HG03457 (cell line): ENCODE data around the gene H2BK1.

Source experiments
- ATAC-seq: cut with Tn5 transposase; IDR thresholded peaks from one replicate; pipeline ENCODE4 v1.9.1; 2021; ENCODE audit warnings: moderate number of reproducible peaks; ENCODE audit not compliant: unreplicated experiment

Gene H2BK1

DNA sequence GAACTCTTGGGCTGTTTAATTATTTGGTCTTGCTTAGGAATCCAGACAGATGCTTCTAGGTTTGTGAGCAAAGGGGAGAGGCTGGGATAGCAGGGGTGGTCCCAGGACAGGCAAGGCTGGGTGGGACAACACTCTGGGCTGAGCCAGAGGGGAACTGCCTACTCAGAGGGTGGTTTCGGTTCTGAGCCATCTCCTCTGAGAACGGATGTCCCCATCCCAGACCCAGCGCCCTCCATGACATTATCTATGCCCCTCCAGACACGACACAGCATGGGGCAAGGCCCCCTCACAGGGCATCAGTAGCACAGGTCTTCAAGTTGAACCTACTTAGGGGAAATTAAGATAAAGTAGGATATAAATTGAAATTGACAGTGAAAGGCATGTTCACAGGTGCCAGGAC lies 30.3 kb downstream of the H2BK1 start:
- no peak for ATAC-seq

DNA sequence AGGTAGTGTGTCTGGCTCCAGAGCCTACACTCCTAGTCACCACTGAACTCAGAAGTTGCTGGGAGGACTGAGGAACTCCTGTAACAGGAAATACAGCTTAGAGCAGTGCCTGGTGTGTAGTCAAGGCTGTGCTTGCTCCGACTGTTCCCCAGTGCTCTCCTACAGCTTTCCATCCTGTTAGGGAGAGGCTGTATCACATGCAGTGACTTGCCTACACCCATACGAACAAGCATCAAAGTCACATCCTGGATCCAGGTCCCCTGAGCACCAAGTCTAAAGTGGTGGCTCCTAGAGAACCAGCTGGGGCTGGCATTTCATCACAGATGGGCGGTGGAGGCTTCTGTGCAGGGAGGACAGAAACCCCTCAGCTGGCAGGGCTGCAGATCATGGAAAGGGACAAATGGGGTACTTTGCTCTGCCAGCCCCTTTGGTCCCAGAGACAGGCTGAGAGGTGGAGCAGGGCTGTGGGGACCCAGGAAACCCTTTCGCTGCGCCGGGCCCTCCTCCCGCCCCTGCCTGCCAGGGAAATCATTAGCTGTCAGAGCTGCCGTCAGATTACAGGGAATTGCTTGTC lies 30.9 kb downstream of the H2BK1 start:
- ATAC-seq = no peak

DNA sequence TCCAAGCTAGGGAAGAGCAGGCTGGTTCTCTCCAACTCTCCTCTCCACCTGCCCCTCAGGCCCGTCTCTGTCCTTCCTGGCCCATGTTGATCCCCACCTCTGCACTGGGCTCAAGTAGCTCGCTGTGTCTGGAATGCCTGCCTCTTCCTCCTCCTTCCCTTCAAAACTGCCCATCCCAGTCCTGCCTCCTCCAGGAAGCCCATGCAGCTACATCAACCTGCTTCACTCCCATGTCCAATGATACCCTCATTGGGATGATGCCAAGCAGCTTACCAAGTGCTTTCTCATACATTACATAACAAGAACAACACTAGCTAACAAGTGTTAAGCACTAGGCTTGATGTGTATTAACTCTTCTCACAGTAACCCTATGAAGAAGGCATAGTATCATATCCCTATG lies 31.5 kb downstream of the H2BK1 start:
- ATAC-seq = no peak

DNA sequence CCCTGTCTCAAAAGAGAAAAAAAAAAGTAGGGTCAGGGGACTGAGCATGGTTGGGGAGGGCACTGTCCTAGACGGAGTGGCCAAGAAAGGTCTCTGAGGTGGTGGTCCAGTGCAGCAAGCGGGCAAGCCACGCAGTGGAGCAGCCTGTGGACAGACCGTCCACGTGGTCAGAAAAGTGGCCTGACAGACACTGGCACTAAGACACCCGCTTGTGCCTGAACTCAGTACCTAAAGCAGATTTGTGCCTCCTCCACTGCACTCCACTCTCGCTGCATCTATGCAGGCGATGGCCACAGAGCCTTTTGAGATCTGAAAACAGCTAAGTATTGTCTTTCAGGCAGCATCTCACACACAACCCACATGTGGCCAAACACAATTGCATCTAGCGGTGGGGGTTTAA lies 32.1 kb downstream of the H2BK1 start:
- ATAC-seq = no peak

DNA sequence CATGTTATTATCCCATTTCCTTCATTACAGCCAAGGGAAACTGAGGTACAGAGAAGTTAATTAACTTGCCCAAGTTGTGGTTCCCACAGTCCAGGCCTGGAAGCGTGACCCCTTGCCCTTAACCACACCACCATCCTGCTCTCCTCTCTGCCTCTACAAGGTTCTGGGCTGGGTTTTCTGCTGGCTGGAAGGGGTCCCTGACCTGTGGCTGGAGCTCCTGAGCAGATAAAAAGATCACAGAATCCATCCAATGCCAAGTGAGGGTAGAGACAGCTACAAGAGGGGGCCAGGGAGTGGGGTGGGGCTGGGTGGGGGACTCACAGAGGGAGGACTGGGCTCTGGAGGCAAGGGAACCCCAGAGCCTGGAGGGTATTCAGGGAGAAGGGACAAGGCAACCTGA lies 33.0 kb downstream of the H2BK1 start:
- no peak for ATAC-seq

DNA sequence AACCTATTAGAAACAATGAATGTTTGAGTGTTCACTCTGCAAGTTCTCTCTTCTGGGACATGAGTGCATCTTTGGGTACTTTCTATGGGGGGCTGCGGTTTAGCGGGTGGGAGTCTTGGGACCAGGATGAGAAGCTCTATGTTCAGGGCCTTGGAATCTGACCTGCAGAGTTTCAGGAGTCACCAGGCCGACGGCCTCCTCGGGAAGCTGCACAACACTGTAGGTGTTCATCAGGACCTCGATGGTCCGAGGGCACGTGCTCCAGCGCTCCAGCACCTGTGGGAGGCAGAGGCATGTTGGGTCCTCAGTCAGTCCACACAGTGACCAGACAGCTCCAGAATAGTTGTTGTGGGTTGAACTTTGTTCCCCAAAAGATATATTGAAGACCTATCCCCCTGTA lies 33.9 kb downstream of the H2BK1 start:
- ATAC-seq = no peak

DNA sequence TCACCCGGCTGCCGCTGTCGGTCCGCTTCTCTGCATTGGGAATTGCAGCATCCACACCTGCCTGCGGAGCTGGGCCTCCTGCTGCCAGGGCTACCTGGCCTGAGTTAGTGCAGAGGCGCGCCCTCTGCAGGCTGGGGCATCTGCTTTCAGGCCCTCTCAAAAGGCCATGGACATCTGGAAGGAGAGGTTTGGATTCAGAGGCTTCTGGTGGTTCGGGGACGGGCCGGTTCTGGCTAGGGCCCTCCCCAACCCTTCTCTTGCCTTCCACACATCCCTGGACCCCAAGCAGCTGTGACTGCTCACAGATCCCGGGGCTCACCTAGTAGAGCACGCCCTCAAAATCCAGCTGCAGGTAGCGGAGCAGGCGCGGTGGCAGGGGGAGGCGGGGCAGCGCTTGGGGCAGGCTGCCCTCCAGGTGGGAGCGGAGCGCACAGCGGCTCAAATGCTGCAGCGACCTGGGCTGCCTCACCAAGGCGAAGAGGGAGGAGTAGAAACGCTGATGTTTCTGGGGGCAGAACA lies 34.4 kb downstream of the H2BK1 start:
- ATAC-seq = no peak

DNA sequence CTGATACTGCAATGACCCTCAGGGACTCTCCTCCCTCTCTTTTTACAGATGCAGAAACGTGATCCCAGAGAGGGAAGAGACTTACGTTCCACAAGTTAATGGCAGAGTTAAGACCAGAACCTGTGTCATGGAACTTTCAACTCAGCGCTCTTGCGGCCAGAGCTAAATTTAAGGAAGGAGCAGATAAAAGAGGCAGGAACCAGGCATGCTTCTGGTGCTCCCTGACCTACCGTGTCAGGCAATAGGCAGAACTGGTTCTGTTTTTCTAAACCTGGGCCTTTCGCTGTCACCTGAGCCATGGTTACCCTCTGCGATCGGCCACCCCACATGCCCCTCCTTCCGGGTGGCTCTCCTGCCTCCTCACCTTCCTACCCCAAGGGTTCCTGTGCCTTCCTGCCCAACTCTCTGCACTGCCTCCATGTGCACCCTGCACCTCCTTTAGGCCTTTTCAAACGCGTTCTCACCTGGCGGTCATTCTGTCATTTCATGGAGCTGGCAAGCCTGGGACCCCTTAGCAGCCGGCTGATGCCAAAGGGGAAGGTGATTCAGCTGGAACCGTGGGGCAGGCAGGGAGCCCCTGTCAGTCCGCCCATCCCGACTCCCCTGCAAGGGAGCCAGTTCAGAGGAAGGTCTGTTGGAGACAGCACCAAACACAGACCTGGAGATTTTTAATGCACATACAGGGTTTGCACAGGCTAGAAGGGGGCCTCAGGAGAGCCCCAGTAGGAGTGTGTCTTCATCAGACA lies 35.1 kb downstream of the H2BK1 start:
- ATAC-seq = no peak

DNA sequence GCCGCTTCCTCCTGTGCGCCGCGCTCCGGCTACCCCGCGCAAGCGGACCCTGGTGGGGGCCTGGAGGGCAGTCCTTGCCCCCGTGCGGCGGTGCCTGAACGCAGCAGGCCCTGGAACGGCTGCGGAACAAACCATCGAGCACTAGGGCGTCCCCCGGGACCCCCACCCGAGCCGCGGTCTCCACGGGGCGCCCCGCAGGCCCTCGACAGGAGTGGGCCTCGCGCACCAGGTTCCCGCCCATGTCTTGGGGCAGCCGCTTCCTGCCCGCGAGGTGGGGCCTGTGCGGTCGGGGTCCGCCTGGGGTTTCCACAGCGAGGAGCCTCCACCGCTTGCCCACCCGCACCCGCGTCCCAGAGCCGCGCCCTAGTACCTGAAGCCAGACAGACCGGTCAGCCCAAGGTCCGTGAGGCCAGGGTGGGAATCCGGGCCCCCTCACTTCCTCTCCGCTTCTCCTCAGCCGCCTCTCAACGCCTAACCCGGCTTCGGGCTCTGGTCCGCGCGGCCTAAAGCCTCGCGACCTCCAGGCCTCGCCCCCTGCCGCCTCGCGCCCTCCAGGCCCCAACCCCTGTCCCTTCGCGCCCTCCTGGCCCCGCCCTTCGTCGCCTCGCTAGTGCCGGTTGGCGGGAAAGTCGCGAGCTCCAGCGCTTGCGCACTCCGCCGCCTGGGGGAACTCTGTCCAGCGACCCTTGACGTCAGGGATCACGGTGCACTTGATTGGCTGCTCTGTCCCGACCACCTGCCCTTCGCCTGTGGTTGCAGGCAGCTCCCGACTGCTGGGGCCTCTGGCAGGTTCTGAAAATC lies 35.8 kb downstream of the H2BK1 start:
- ATAC-seq = no peak

DNA sequence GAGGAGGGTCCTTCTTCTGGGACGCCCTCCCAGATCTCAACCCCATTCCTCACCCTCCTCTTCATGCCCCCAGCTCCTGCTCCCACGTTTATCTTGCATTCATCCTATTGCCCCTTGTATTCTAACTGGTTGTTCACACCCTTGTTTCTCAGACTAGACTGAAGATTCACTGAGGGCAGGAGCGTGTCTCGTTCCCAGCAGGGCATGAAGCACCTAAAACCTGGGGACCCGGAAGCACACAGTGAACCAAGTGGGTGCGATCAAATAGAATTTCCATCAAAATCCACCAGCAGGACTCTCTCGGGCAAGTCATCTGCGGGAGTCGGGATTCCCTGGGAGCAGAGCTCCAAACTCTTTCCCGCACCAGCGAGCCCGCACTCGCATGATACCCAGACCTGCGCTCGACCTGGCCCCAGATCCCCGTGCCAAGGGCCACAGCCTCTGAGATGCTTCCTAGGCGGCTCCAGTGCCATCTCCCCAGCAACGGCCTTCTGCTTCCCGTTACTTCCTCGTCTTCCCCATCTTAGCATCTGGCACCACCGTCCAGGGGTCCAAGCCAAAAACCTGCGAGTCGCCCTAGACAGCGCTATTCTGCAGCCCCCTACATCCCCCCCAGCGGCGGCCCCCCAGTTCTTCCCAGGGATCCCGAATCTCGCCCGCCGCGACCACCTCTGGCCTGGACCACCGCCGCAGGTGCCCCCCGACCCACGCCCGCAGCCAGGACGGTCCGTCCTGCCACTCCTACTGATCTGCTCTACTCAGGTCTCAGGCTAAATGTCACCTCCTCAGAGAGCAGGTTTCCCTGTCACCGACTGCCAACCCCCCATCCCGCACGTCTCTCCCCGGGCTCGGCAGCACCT lies 36.7 kb downstream of the H2BK1 start:
- ATAC-seq = no peak

DNA sequence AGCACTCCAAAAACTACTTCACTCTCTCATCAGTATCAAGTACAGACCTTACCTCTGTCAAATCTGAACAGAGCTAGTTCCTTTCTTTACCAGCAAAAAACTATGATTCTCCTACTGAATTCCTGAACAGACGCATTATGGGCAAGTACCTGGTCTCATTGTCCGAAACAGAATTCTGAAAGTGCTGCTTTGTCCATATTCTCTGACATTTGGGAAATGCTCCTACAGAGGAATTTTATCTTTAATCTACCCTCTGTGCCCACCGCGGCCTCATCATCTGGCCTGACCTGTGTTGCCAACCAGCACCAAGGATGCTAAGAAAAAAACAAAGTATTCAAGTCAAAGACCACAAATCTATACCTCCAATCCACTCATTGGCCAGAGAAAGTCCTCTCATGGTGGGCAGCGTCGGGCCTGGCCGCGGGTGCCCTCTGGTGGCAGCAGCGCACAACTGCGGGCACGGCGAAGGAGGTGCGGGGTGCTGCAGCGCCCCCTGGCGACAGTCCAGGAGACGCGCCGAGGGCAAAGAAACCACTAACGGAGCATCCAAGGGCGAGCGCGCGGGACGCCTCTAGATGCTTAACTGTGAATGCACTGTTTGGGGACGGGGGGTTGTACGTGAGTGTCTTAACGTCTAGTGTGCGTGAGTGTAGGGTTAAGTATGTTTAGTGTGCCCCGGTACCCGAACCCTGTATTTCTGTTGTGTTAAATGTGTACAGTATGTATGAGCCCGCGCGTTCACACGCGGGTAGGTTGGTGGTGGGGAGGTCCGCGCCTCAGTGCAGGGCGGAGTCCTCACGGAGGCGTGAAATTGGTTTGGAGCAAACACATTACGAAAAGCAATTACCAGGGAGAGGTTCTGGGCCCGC lies 37.8 kb downstream of the H2BK1 start:
- ATAC-seq = no peak

DNA sequence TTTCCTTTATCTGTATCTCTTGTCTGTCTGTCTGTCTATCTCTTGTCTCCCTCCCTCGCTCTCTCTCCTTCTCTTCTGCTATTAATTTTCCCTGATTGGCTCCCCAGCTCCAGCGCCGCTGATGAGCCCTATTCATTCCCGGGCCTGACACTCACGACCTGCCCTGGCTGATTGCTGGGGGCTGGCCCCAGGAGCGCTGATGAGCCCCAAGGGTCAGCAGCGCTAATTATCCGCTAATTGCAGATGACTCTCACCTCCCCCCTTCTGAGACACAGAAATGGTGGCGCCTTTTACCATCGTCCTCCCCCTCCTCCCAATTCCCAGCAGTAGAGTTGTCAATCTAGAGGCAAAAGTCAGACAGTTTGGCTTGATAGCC lies 41.5 kb downstream of the H2BK1 start:
- no peak for ATAC-seq

DNA sequence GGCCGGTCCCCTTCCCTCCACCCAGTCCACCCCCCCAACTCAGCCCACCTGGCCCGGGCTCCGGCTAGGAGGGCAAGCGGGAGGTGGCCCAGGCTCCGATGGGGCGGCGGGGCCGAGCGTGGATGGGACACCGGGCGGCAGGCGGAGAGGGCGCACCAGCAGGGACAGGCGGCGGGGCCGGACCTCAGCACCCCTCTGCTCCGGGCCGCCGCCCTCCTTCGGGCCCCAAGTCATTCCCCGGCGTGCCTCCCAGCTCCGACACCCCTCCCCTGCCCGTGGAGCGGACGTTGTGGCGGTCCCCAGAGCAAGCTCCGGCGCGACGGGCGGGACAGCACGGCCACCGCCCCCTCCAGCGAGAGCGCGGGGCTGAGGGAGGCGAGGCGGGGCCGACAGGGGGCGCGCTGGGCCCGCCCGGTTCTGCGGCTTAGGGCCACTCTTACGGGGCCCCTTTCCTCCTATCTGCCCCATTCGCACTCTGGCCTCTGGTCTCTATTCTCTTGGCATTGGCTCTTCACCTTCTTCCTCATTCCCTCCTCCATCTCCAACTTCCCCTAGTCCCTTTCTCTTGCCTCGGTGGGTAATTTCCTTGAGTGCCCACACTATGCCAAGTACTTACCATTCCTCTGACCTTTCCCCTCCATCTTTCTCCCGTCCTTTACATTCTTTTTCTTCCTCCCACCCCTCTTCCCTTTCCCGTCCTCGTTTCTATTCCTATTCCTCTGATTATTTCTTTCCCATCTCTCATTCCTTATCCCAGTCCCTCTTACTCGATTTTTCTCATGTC lies 42.1 kb downstream of the H2BK1 start:
- no peak for ATAC-seq

DNA sequence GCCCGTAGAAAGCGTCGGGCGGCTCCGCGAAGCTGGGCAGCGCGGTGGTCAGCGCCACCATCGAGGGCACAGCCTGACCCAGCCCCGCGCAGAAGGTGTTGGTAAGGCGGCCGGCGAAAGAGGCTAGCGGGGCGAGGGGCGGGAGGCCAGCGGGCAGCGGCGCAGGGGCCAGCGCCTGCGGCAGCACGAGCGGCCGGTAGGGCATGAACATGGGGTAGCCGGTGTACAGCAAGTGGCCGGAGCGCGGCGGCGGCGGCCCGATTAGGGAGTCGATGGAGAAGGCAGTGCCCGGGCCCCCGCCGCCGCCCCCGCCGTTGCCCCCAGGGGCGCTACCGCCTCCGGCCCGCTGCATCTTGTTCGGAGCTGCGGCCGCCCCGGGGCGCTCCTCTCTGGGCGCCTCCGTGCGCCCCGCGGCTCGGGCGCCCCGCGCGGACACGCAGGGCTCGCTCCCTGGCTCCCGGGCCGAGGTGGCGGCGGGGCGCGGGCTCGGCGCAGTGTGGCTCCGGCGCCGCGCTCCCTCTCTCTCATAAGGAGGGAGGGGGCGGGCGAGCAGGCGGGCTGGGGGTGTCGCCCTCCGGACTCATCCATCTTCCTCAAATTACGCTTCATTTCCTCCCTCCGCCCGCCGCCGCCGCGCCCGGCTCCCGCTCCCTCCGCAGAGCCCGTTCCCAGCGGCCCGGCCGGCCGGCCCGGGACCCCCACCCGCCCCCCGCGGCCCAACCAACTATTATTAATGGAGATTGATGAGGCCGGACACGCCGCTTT lies 42.9 kb downstream of the H2BK1 start, which contains the start of gene GBX1:
Gene GBX1 (minus strand): TSS at position 498 of the 765 bp plus-strand sequence. CDS start 146 bp downstream, at position 352.
- no peak for ATAC-seq

DNA sequence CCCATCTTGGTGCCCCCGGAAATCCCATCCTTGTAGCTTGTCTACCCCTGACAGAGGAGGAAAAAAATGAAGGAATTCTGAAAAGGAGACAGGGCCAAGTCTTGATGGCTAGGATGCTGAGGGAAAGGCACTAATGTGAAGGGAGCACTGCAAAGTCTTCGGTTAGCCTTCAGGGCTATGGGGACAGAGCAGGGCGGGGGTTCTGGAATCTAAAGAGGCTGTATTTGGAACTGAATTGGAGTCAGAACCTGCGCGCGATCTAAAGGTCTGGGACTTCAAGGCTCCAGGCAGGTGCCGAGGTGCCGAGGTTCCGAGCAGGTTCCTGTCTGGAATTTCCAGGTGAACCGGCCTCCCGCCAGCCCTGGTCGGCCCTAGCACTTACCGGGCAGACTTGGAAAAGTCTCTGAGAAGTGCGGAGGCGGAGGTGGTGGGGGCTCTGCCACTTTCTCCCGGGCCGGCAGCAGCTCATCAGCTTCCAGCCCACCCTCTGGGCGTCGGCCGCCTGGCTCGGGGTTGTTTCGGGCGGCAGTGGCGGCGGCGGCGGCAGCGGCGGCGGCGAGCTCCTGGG lies 43.6 kb downstream of the H2BK1 start:
- no peak for ATAC-seq

DNA sequence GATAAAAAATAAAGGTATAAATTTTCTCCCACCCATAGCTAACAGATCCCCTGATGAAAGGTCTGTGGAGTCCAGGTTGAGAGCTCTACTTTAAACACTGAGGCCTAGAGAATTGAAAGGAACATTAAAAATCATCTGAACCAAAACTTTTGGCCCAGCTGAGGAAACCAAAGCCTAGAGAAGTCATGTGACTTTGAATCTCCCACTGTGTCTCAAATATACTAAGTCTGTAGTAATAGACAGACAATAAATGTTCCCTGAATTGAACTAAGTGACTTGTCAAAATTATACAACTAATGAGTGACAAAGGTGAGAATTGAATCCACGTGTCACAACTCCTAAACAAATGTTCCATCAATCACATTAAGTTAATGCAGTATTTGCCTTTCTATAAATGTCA lies 48.5 kb downstream of the H2BK1 start:
- no peak for ATAC-seq
